ENCODE results near the gene FEM1B. TPM values are rescaled to one million over a fixed set of nuclear protein-coding genes. Genes with fewer than 3 reads are reported as not detected.

FEM1B gene
- total RNA-seq, 2 donors from 2014 or later, result 51.3 to 54.6 TPM

DNA sequence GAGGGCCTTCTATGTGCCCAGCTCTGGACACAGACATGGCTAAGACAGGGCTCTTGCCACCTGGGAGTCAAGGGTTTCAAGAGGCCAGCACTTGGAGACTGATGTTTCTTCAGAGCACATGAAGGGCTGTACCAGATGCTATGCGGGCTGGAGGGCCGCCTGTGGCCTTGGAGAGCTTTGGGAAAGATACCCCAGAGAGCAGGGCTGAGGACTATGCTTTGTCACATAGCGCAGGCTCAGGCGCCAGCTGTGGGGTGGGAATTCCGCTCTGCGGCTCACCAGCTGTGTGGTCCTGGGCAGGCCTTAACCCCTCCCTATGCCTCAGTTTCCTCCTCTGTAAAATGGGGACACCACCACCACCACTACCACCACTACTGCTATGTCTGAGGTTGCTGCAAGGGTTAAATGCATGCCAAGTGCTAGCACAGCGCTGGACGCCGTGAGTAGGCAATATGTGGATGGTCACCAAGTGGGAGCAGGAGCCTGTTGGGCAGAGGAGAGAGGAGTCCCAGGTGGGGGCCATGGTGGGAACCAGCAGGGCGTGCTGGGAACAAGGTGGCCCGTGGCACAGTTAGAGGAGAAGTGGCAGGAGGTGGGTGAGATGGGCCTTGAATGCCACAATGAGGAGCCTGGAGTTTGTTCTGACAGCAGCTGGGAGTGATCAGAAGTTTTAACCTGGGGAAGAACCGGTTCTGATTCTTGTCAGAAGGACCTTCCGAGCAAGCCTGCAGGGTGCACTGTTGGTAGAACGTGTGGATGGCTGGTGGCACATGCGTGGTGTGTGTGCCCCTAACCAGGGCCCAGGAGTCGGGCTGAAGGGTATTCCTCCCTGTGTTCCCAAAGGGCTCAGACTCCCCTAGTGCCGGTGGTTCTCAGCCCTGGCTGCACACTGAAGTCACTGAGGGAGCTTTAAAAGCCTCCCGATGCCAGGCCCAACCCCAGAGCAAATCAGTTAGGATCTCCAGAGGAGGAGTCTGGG lies 41.7 kb downstream of the FEM1B start:
- no peak overlapping the region for H3K27ac Mint-ChIP-seq
- no peaks in the 10 kb centered on the region for H3K9me3 Mint-ChIP-seq
- ATAC-seq (replicated peaks in 1 of 2), result no peak
- H3K4me3 Mint-ChIP-seq, result no peak overlapping the region
- no peaks in the 10 kb centered on the region for H3K27me3 Mint-ChIP-seq (ENCODE audit: low read depth)
- no peaks in the 10 kb centered on the region for H3K4me1 Mint-ChIP-seq (ENCODE audit: low read depth)
- no peaks in the 10 kb centered on the region for H3K36me3 Mint-ChIP-seq (ENCODE audit: insufficient read depth in 2 of 2)
- no peak for DNase-seq

DNA sequence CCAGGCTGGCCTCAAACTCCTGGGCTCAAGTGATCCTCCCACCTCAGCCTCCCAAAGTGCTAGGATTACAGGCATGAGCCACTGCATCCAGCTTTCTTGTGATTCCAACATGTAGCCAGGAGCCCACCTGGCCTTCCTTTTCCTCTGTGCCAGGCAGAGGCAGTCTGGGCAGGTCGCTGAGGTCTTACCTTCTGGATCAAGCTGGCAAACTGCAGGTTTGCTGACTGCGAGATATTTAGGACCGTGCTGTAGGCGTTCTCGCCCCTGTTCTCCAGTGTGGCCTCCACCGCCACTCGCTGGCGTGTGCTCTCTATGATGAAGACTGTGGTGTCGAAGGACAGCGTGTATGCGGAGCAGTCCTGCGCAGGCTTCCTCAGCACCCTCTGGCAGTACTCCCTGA lies 42.5 kb downstream of the FEM1B start:
- Mint-ChIP-seq H3K27ac (no peak overlapping the region), H3K27me3 (ENCODE audit: low read depth) (no peaks in the 10 kb centered on the region), H3K4me1 (ENCODE audit: low read depth) (no peaks in the 10 kb centered on the region), H3K9me3 (no peaks in the 10 kb centered on the region), H3K36me3 (ENCODE audit: insufficient read depth in 2 of 2) (no peaks in the 10 kb centered on the region), H3K4me3 (no peak overlapping the region)
- DNase-seq (no peak), ATAC-seq (replicated peaks in 1 of 2) (no peak)

DNA sequence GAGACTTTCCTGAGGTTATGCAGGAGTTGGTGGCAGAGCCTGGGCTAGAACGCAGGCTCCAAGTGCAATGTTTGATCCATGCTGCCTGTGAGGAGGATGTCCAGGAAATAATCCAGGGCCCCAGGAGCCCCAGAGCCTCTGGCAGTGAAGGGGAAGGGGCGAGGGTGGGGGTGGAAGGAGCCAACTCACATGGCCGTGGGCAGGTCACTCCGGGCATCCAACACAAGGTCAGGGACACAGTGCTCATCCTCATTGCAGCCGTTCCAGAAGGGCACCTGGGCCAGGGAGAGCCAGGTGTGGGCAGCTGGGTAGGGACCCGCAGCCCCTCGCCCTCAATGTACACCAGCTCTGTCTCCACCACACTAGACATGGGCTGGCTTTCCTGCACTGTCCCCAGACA lies 43.7 kb downstream of the FEM1B start:
- DNase-seq (no peak), ATAC-seq (replicated peaks in 1 of 2) (no peak)
- Mint-ChIP-seq H3K4me1 (ENCODE audit: low read depth) (peaks cover 3% of the 10 kb centered on the region), H3K9me3 (no peaks in the 10 kb centered on the region), H3K4me3 (no peak overlapping the region), H3K27me3 (ENCODE audit: low read depth) (no peaks in the 10 kb centered on the region), H3K36me3 (ENCODE audit: insufficient read depth in 2 of 2) (no peaks in the 10 kb centered on the region), H3K27ac (no peak overlapping the region)

DNA sequence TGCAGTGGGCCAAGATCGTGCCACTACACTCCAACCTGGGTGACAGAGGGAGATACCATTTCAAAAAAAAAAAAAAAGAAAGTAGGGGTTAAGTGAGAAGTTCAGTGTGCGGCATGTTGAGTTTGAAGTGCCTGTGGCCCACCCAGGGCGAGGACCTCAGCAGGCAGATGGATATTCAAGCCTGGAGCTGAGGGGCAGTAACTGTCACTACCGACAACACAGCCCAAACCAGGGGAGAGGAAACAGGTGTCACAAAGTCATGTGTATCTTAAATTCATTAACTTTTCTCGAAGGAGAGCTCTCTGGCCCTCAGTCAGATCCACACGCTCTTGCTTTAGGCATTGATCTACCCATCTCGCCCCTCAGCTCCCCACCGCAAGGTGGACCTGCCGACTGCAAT lies 45.3 kb downstream of the FEM1B start:
- Mint-ChIP-seq H3K36me3 (ENCODE audit: insufficient read depth in 2 of 2) (no peaks in the 10 kb centered on the region), H3K9me3 (no peaks in the 10 kb centered on the region), H3K27ac (no peak overlapping the region), H3K4me1 (ENCODE audit: low read depth) (peaks cover 18% of the 10 kb centered on the region), H3K27me3 (ENCODE audit: low read depth) (no peaks in the 10 kb centered on the region), H3K4me3 (no peak overlapping the region)
- DNase-seq (no peak), ATAC-seq (replicated peaks in 1 of 2) (no peak)

DNA sequence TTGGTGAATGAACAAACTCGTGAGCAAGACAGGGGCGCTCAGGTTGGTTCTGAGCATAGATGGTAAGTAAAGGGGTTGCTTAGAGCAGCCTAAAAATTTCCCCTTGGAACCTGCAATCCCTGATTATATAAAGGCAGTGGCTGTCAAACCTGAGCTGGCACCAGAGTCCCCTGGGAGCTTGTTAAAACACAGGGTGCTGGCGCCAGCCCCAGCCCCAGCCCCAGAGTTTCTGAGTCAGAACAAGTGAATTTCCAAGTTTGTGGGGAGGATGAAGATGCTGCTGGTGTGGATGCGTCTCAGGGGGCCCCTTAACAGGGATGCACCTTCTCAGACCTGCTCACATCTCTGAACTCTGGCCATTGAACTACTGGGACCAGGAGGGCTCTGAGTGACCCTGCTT lies 48.2 kb downstream of the FEM1B start:
- ATAC-seq (replicated peaks in 1 of 2), result no peak
- H3K36me3 Mint-ChIP-seq (ENCODE audit: insufficient read depth in 2 of 2), result no peaks in the 10 kb centered on the region
- H3K9me3 Mint-ChIP-seq, result no peaks in the 10 kb centered on the region
- DNase-seq, result no peak
- no peak overlapping the region for H3K4me3 Mint-ChIP-seq
- peaks cover 32% of the 10 kb centered on the region for H3K4me1 Mint-ChIP-seq (ENCODE audit: low read depth)
- no peak overlapping the region for H3K27ac Mint-ChIP-seq
- no peaks in the 10 kb centered on the region for H3K27me3 Mint-ChIP-seq (ENCODE audit: low read depth)

DNA sequence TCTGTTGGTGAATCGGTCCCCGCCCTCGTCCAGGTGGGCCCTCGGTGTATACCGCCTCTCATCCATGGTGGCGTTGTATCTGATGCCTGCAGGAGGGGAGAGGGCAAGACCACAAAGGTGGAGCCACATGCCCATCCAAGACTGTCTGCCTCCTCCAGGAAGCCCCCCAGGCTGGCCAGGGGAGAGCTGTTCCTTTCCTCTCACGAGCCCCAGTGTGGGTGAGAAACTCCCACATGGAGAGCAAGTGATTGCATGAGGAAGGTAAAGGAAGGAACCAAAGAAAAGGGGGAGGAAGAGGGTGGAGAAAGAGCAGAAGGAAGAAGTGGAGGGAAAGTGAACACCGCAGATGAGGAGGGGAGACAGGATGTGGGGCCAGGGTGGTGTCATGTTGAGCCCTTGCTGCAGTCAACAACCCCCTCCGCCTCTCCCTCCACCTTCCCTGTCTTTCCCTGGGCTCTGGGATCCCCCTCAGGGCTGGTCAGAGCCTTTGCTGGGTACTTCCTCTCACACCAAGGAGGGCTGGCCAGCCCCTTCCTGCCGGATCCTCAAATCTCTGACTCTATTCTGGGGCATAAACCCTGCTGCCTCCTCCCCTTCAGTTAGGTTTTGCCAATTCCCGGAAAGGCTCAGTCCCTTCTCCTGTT lies 49.3 kb downstream of the FEM1B start:
- no peaks in the 10 kb centered on the region for H3K9me3 Mint-ChIP-seq
- ATAC-seq (replicated peaks in 1 of 2) (no peak), DNase-seq (no peak)
- no peak overlapping the region for H3K4me3 Mint-ChIP-seq
- no peak overlapping the region for H3K27ac Mint-ChIP-seq
- H3K36me3 Mint-ChIP-seq (ENCODE audit: insufficient read depth in 2 of 2), result no peaks in the 10 kb centered on the region
- peaks cover 32% of the 10 kb centered on the region for H3K4me1 Mint-ChIP-seq (ENCODE audit: low read depth)
- no peaks in the 10 kb centered on the region for H3K27me3 Mint-ChIP-seq (ENCODE audit: low read depth)

DNA sequence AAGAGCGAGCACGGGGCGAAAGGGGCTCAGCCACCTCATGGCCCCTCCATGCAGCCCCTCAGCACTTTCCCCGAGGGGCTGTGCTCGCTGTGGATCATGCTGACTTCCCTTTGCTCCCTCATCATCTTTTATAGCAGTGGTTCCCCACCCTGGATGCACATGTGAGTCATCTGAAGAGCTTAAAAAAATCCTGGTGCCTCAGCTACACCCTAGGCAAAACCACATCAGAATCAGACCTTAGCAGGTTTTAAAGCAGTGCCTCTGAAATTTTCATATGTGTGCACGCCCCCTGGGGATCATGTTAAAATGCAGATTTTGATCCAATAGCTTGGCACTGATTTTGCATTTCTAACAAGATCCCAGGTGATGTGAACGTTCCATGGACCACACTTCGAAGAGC lies 50.9 kb downstream of the FEM1B start:
- Mint-ChIP-seq H3K9me3 (no peaks in the 10 kb centered on the region), H3K36me3 (ENCODE audit: insufficient read depth in 2 of 2) (no peaks in the 10 kb centered on the region), H3K4me3 (no peak overlapping the region), H3K27me3 (ENCODE audit: low read depth) (no peaks in the 10 kb centered on the region), H3K27ac (no peak overlapping the region), H3K4me1 (ENCODE audit: low read depth) (peaks cover 32% of the 10 kb centered on the region)
- no peak for DNase-seq
- no peak for ATAC-seq (replicated peaks in 1 of 2)

DNA sequence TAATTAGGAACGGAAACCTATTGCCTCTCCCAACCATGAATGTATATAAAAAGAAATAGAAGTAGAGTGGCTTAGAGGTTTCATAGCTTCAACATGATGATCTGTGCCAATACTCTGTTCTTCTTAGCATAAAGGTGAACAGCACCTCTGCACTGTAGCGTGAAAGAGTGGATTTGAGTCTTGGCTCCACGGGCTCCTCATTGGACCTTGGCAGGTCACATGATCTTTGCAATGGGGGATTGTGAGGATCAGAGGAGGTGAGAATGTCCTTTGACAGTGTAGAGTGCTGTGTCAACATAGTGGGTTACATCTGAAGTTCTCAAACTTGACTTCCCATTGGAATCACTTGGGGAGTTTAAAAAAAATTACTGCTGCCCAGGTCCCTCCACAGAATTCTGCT lies 51.4 kb downstream of the FEM1B start:
- Mint-ChIP-seq H3K27ac (no peak overlapping the region), H3K4me3 (no peak overlapping the region), H3K27me3 (ENCODE audit: low read depth) (peaks cover 4% of the 10 kb centered on the region), H3K9me3 (no peaks in the 10 kb centered on the region), H3K4me1 (ENCODE audit: low read depth) (peaks cover 32% of the 10 kb centered on the region), H3K36me3 (ENCODE audit: insufficient read depth in 2 of 2) (no peaks in the 10 kb centered on the region)
- DNase-seq (no peak), ATAC-seq (replicated peaks in 1 of 2) (no peak)

DNA sequence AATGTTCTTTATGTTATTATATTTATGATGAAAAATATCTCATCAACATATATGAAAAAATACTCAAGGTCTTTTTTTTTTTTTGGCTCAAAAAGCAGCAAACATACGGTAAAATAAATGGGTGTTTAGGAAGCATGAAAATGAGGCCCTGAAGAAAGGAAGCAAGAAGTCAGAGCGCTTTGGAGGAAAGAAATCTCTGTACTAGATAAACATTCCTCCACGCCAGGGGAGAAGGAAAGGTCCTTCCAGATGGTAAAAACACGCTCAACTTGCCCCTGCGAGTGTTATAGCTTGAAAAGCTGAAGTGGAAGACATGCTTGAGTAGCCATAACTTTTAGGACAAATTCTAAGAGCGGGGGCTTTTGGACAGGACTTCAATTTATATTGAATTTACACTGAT lies 52.9 kb downstream of the FEM1B start:
- Mint-ChIP-seq H3K36me3 (ENCODE audit: insufficient read depth in 2 of 2) (no peaks in the 10 kb centered on the region), H3K27ac (no peak overlapping the region), H3K4me1 (ENCODE audit: low read depth) (peaks cover 32% of the 10 kb centered on the region), H3K27me3 (ENCODE audit: low read depth) (peaks cover 8% of the 10 kb centered on the region), H3K9me3 (no peaks in the 10 kb centered on the region), H3K4me3 (no peak overlapping the region)
- ATAC-seq (replicated peaks in 1 of 2) (no peak), DNase-seq (no peak)

DNA sequence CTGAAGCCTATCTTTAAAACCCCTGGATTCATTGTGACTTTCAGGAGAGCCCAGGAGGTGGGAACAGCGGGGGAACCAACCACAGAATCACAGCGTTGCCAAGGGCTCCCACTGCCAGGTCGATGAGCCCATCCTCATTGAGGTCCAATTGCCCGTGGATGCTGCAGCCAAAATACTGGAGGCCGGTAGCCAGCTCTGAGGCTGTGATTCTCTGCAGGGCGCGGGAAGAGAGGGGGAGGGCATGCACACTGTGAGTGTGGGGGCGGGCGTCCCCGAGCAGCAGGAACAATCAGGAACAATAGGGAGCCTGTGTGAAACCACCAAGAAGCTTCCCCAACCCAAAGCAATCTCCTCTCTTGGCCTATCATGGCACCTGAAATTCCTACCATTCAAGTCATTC lies 53.4 kb downstream of the FEM1B start:
- peaks cover 8% of the 10 kb centered on the region for H3K27me3 Mint-ChIP-seq (ENCODE audit: low read depth)
- H3K9me3 Mint-ChIP-seq, result no peaks in the 10 kb centered on the region
- no peaks in the 10 kb centered on the region for H3K36me3 Mint-ChIP-seq (ENCODE audit: insufficient read depth in 2 of 2)
- H3K4me3 Mint-ChIP-seq, result no peak overlapping the region
- H3K4me1 Mint-ChIP-seq (ENCODE audit: low read depth), result peaks cover 32% of the 10 kb centered on the region
- ATAC-seq (replicated peaks in 1 of 2) (no peak), DNase-seq (no peak)
- no peak overlapping the region for H3K27ac Mint-ChIP-seq

DNA sequence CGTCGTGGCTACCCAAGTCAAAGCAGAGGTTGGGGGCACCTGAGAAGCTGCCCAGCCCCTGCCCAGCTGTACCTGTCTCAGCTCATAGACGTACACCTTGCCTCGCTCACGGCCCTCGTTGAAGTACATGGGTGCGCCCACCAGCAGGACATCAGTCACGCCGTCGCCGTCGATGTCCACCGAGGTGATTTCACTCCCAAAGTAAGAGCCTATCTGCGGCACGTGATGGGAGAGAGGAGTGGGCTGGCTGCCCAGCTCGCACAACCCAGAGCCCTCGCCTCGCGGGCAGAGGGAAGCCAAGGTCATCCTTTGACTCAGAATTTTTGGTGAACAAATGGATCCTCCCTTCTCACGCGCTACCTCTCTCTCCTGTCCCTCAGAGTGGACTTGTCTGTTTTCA lies 54.7 kb downstream of the FEM1B start:
- Mint-ChIP-seq H3K27me3 (ENCODE audit: low read depth) (peaks cover 8% of the 10 kb centered on the region), H3K4me1 (ENCODE audit: low read depth) (peaks cover 19% of the 10 kb centered on the region), H3K4me3 (no peak overlapping the region), H3K27ac (no peak overlapping the region), H3K36me3 (ENCODE audit: insufficient read depth in 2 of 2) (no peaks in the 10 kb centered on the region), H3K9me3 (no peaks in the 10 kb centered on the region)
- DNase-seq, result no peak
- no peak for ATAC-seq (replicated peaks in 1 of 2)

DNA sequence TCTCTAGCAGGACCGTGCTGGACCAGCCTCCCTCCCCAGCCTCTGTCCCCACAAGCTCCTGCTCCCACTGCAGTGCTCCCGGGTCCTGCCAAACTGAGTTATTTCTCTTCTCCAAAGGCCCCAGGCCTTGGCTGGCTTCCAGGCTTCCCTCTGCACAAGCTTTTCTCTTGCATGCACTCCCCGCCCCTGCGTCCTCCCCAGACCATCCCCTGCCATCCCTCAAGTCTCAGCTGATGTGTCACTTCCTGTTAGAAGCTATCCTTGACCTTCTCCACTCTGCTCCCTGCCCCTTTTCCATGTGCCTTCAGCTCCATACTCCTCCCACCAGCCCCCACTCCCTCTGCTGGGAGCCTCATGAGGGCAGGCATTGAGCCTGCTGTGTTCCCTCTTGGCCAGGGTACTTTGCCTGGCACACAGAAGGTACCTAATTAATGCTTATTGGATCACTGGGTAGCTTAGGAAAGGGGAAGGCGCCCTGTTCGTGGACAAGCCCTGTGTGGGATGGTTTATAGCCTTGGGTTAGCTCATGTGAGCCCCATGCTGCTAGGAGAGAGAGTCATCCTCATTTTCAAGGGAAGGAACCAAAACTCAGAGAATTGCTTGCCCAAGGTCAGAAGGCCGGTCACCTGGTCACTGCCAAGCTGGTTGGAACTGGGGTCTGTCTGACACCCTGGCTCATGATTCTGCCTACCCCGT lies 56.4 kb downstream of the FEM1B start:
- Mint-ChIP-seq H3K4me3 (no peak overlapping the region), H3K27me3 (ENCODE audit: low read depth) (peaks cover 8% of the 10 kb centered on the region), H3K36me3 (ENCODE audit: insufficient read depth in 2 of 2) (no peaks in the 10 kb centered on the region), H3K9me3 (no peaks in the 10 kb centered on the region), H3K4me1 (ENCODE audit: low read depth) (peaks cover 6% of the 10 kb centered on the region), H3K27ac (peak overlapping the region; percentile 14)
- ATAC-seq (replicated peaks in 1 of 2), result no peak
- no peak for DNase-seq

DNA sequence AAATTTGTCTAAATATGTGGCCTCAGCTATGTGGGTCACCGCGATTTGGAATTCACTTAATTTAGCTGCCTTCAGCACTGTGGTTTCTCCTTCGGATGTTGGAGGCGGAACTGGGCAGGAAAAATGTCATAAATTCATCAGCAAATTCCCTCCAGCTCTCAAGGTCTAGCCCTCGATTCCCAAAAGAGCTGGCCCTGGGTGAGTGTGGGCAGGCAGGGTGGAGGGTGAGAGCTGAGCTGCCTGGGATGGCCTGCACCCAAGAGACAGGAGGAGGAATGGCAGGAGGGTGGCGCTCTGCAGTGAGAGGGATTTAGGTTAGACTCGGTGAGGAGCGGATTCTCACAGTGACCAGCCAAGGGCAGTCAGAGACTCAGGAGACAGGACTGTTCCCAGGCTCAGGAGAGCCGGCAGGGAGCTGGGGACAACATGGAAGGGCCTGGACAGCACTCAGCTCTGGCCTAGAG lies 57.1 kb downstream of the FEM1B start:
- H3K36me3 Mint-ChIP-seq (ENCODE audit: insufficient read depth in 2 of 2), result no peaks in the 10 kb centered on the region
- H3K4me1 Mint-ChIP-seq (ENCODE audit: low read depth), result peaks cover 4% of the 10 kb centered on the region
- DNase-seq (no peak), ATAC-seq (replicated peaks in 1 of 2) (no peak)
- no peaks in the 10 kb centered on the region for H3K9me3 Mint-ChIP-seq
- no peak overlapping the region for H3K4me3 Mint-ChIP-seq
- H3K27me3 Mint-ChIP-seq (ENCODE audit: low read depth), result peaks cover 8% of the 10 kb centered on the region
- no peak overlapping the region for H3K27ac Mint-ChIP-seq

Measured in activated T-cell treated with anti-CD3 and anti-CD28 coated beads, Interleukin-2, amount 50 U/mL, for 72 hours (primary cell).